Nucleus accumbens (tissue), 56 donors: Measurements from ENCODE around the gene ZCWPW2.

ENCODE experiments used
- DNase-seq, 56 donors: peaks; one replicate each; lab custom pipeline; 2025; lab: John Stamatoyannopoulos, UW

The ZCWPW2 gene

GRCh38 chr3:28569357-28569756, 220.8 kb downstream of the ZCWPW2 start:
- DNase-seq: no peak

- no peak for DNase-seq
These were observed 225.5 kb downstream of the ZCWPW2 start for GRCh38 chr3:28574036-28574435.

GRCh38 chr3:28575100-28575745, 226.7 kb downstream of the ZCWPW2 start:
- peak in 36 of 56 donors; percentile 2 to 67 (median 32) for DNase-seq
